Mucosa of descending colon (tissue), 3 donors: ENCODE measurements around the gene VPS8. TPM values are rescaled to one million over a fixed set of nuclear protein-coding genes. Genes with fewer than 3 reads are reported as not detected.

Experiments used
- ATAC-seq: fragments of 200-7000 bp; cut with Tn5 transposase; one replicate; pipeline ENCODE4 v1.9.1; 2020; ENCODE audit warnings: mild to moderate bottlenecking, moderate library complexity
- DNase-seq, 3 donors: peaks; one replicate each; pipeline ENCODE4 v3.0.0-alpha.2; 2020
- H3K36me3 ChIP-seq: fragments of 200-600 bp; one replicate; pipeline ENCODE4 v1.8.0; 2021; ENCODE audit warnings: low read depth, mild to moderate bottlenecking
- H3K4me1 ChIP-seq: fragments of 200-600 bp; one replicate; pipeline ENCODE4 v1.8.0; 2021; ENCODE audit warnings: low read depth, mild to moderate bottlenecking
- H3K4me3 ChIP-seq: fragments of 200-600 bp; one replicate; pipeline ENCODE4 v1.8.0; 2021; ENCODE audit warnings: mild to moderate bottlenecking
- H3K9me3 ChIP-seq: fragments of 200-600 bp; one replicate; pipeline ENCODE4 v1.8.0; 2021; ENCODE audit warnings: mild to moderate bottlenecking
- CTCF ChIP-seq: fragments of 200-600 bp; IDR thresholded peaks from one replicate; pipeline ENCODE4 v1.8.0; 2022; ENCODE audit warnings: antibody characterized with exemption, mild to moderate bottlenecking
- intact Hi-C, 2 donors: fragments of 100-400 bp; cut with DNase I in 1 of 2; cut with micrococcal nuclease in 1 of 2; formaldehyde crosslinking; loops; one replicate each; pipeline versions ENCODE4 v1.11.0 to v1.11.1; 2022; cut with DNase I, micrococcal nuclease
- total RNA-seq, 3 donors: library from RNA; stranded (reverse); fragmentation: NEBNext Ultra II Directional in 2 of 3; extraction: Animal tissue kit (Norgen Biotek cat#: 25700) in 2 of 3; gene quantifications; one replicate each; pipeline versions ENCODE4 v1.2.1 to v1.2.4, GENCODE V29; 2021 to 2023
- donor health status: DM: no; HTN: no; CAD: no; lungs with moderate emphysema.
- donor health status: DM: no; HTN: no; CAD: no.
- donor health status: DM: no; HTN: yes; CAD: no.

The VPS8 gene
- total RNA-seq, 3 donors from 2014 or later, result 57.6 to 92.6 (median 74.7) TPM

GRCh38 chr3:185084402-185084801 is 272.4 kb downstream of the VPS8 start:
- intact Hi-C loops, result no loop called here
- H3K36me3 ChIP-seq, result no peaks in the 10 kb centered on the region
- no peak for ATAC-seq
- no peak overlapping the region for H3K4me3 ChIP-seq
- DNase-seq, result no peak
- H3K4me1 ChIP-seq, result no peaks in the 10 kb centered on the region
- TF ChIP-seq CTCF, result no peak
- no peaks in the 10 kb centered on the region for H3K9me3 ChIP-seq

- Histone ChIP-seq H3K36me3 (no peaks in the 10 kb centered on the region), H3K4me1 (no peaks in the 10 kb centered on the region), H3K9me3 (no peaks in the 10 kb centered on the region), H3K4me3 (no peak overlapping the region)
- DNase-seq (no peak), ATAC-seq (no peak)
- intact Hi-C loops, result no loop called here
- no peak for TF ChIP-seq CTCF
These were observed 272.9 kb downstream of the VPS8 start for GRCh38 chr3:185084901-185085300.

- no peaks in the 10 kb centered on the region for H3K9me3 ChIP-seq
- TF ChIP-seq CTCF, result no peak
- intact Hi-C loops, result no loop called here
- no peak overlapping the region for H3K4me3 ChIP-seq
- DNase-seq (no peak), ATAC-seq (no peak)
- no peaks in the 10 kb centered on the region for H3K4me1 ChIP-seq
- H3K36me3 ChIP-seq, result no peaks in the 10 kb centered on the region
These were observed 275.5 kb downstream of the VPS8 start for GRCh38 chr3:185087419-185087818.

GRCh38 chr3:185089343-185089742 is 277.4 kb downstream of the VPS8 start:
- no peaks in the 10 kb centered on the region for H3K4me1 ChIP-seq
- intact Hi-C loops, result no loop called here
- DNase-seq (no peak), ATAC-seq (no peak)
- H3K36me3 ChIP-seq, result no peaks in the 10 kb centered on the region
- no peak for TF ChIP-seq CTCF
- no peaks in the 10 kb centered on the region for H3K9me3 ChIP-seq
- no peak overlapping the region for H3K4me3 ChIP-seq

GRCh38 chr3:185089751-185090150 is 277.8 kb downstream of the VPS8 start:
- no peak for ATAC-seq
- no peak for TF ChIP-seq CTCF
- no peaks in the 10 kb centered on the region for H3K36me3 ChIP-seq
- no peaks in the 10 kb centered on the region for H3K4me1 ChIP-seq
- no peaks in the 10 kb centered on the region for H3K9me3 ChIP-seq
- H3K4me3 ChIP-seq, result no peak overlapping the region
- DNase-seq, result no peak
- intact Hi-C loops, result no loop called here

- Histone ChIP-seq H3K4me1 (no peaks in the 10 kb centered on the region), H3K36me3 (no peaks in the 10 kb centered on the region), H3K4me3 (no peak overlapping the region), H3K9me3 (no peaks in the 10 kb centered on the region)
- DNase-seq, result no peak
- ATAC-seq, result no peak
- TF ChIP-seq CTCF, result no peak
- intact Hi-C loops, result no loop called here
These were observed 278.8 kb downstream of the VPS8 start for GRCh38 chr3:185090811-185091210.
